OCI-LY3 (cell line): Measurements from ENCODE around the gene KDM2A.
A peak's percentile ranks its signal among the peaks of the same experiment; 100 is the strongest.

Experiments used
- CTCF ChIP-seq: fragments of 200-600, 300-600 bp; sonication (generic); IDR thresholded peaks from 2 replicates; pipeline ENCODE4 v1.5.1; 2014; ENCODE audit warnings: antibody characterized with exemption, low read length, low read depth
- EZH2phosphoT487 ChIP-seq: fragments of 200-600 bp; shearing (Covaris generic); IDR thresholded peaks from 2 replicates; pipeline ENCODE4 v1.6.1; 2018; ENCODE audit warnings: antibody characterized with exemption, mixed run types, low read depth

GRCh38 chr11:67262731-67263675 is 143.9 kb downstream of the KDM2A start:
- TF ChIP-seq CTCF = peak; percentile 99
- TF ChIP-seq EZH2phosphoT487 = no peak
